GM10266 (cell line): ENCODE measurements around the gene CABP2.

Experiments used
- DNase-seq: peaks from one replicate; pipeline ENCODE4 v3.0.0; 2012; ENCODE audit errors: extremely low spot score
- CTCF ChIP-seq: IDR thresholded peaks from 2 replicates; pipeline ENCODE4 v1.5.1; 2012; ENCODE audit warnings: mild to moderate bottlenecking, low read depth; ENCODE audit not compliant: control insufficient read depth, insufficient read depth; ENCODE audit errors: missing control alignments

Gene CABP2

GRCh38 chr11:67507242-67507863 lies 15.9 kb downstream of the CABP2 start:
- no peak for TF ChIP-seq CTCF
- no peak for DNase-seq

- no peak for DNase-seq
- no peak for TF ChIP-seq CTCF
Observed at GRCh38 chr11:67506426-67507051, 16.7 kb downstream of the CABP2 start.

GRCh38 chr11:67505605-67506396 lies 17.4 kb downstream of the CABP2 start:
- TF ChIP-seq CTCF = peak; percentile 98
- DNase-seq = peak; percentile 89

GRCh38 chr11:67504950-67505581 lies 18.2 kb downstream of the CABP2 start, which contains the start of gene PITPNM1:
Gene PITPNM1 (minus strand): TSS chr11:67505363. CDS start chr11:67504180, 1,183 bp downstream.
- DNase-seq = peak; percentile 95
- TF ChIP-seq CTCF = no peak

- peak; percentile 78 for DNase-seq
- no peak for TF ChIP-seq CTCF
Observed at GRCh38 chr11:67504005-67504949, 19.0 kb downstream of the CABP2 start.

GRCh38 chr11:67503119-67504004 lies 19.9 kb downstream of the CABP2 start:
- TF ChIP-seq CTCF = no peak
- DNase-seq = no peak
